Measurements from ENCODE around the gene CHST15. TPM values are rescaled to one million over a fixed set of nuclear protein-coding genes. Genes with fewer than 3 reads are reported as not detected.

The CHST15 gene
- total RNA-seq, 4 donors from 2014 or later: 16.8 to 75.6 (median 26.3) TPM

DNA sequence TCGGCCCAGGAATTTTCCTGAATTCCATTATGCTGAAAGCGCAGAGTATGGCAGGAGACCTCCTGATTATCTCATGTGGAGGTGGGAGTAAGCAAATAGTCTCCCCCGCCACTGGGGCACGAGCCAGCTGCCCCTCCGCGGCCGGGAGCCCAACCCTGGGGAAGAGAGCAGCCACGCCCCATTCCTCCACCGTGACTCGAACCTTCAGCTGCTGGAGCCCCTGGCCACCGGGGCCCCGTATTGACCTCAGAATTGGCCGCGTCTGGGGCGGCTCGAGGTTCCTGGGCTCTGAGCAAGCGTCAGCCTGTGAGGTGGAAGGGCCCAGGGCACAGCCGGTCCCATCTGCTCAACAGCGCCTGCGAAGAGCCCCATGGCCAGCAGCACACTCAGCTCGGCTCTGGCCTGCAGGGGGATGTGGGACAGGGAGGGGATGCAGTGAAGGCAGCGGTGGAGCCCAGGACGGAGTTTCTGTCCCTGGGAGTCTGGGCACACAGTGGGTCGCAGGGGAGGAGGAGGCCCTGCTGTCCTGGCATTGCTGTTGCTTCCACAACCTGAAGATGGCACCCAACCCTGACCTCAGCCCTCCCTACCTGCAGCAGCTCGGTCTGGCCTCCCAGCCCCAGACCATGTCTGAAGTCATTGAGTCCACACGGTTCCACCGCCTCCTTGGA, 97.8 kb downstream of the CHST15 start:
- no peak for TF ChIP-seq CTCF (IDR thresholded peaks at IDR 0.05; ENCODE audit: low read depth)

GRCh38 chr10:123995082-123995460, 98.3 kb downstream of the CHST15 start:
- no peak for TF ChIP-seq CTCF (IDR thresholded peaks at IDR 0.05; ENCODE audit: low read depth)

GRCh38 chr10:123994417-123995081, 98.8 kb downstream of the CHST15 start:
- TF ChIP-seq CTCF (IDR thresholded peaks at IDR 0.05; ENCODE audit: low read depth): no peak

- TF ChIP-seq CTCF (IDR thresholded peaks at IDR 0.05; ENCODE audit: low read depth): no peak
Observed at GRCh38 chr10:123993534-123994416, 99.6 kb downstream of the CHST15 start.

DNA sequence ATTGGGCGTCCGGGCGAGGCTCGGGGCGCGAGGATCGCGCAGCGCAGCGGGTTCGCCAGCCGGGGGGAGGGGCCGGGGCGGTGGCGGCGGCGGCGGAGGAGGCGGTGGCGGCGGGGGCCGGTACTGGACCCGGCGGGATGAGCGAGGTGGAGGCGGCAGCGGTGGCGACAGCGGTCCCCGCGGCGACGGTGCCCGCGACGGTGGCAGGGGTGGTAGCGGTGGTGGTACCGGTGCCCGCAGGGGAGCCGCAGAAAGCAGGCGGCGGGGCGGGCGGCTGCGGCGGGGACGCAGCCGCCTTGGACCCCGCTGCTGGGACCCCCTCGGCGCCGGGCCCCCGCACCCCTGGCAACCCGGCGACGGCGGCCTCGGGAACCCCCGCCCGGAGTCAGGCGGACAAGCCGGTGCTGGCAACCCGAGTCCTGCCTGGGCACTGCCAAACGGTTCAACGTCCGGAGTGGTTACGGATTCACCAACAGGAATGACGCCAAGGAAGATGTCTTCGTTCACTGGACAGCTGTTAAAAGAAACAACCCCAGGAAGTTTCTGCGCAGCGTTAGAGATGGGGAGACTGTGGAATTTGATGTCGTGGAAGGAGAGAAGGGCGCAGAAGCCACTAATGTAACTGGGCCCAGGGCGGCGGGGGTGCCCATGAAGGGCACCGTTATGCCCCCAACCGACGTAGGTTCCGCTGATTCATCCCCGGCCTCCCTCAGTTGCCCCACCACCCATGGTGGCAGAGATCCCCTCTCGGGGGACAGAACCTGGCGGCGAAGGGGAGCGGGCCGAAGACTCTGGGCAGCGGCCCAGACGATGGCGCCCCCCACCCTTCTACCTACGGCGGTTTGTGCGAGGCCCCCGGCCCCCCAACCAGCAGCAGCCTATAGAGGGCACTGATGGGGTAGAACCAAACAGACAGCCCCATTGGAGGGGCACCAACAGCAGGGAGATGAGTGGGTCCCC, 101.5 kb downstream of the CHST15 start:
- TF ChIP-seq CTCF (IDR thresholded peaks at IDR 0.05; ENCODE audit: low read depth): no peak

DNA sequence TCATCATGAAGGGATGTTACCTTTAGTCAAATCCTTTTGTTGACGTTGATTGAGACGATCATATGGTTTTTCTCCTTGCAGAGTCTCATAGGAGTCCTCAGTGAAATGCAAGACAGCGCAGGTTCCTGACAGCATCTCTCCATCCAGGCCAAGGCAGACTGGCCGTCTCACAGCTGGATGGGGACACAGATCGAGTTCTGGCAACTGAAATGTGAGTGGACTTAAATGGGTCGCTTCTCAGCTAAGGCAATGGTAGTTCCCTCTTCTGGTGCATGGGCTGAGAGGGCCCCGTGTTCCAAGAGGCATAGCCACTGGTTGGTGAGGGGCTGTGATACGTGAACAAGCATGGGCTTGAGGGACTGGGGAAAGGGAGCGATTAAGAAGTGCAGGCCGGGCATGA, 102.5 kb downstream of the CHST15 start:
- TF ChIP-seq CTCF (IDR thresholded peaks at IDR 0.05; ENCODE audit: low read depth): no peak

Measured in subcutaneous adipose tissue (tissue), 4 donors.